GM19463 (cell line): ENCODE measurements around the gene TEKT2.

Source experiments
- ATAC-seq: cut with Tn5 transposase; IDR thresholded peaks from one replicate; pipeline ENCODE4 v1.9.1; 2021; ENCODE audit warnings: mild to moderate bottlenecking, moderate library complexity; ENCODE audit not compliant: unreplicated experiment

TEKT2 gene

GRCh38 chr1:36087233-36088123 lies 3.6 kb downstream of the TEKT2 start:
- ATAC-seq, result no peak

GRCh38 chr1:36088265-36088576 lies 4.3 kb downstream of the TEKT2 start:
- ATAC-seq, result peak; percentile 21

- peak; percentile 74 for ATAC-seq
Measured at GRCh38 chr1:36088577-36089392, 4.9 kb downstream of the TEKT2 start, which contains the start of gene ADPRS. ADPRS (plus strand) TSS chr1:36088892; CDS start chr1:36088905, 13 bp downstream.

- ATAC-seq, result no peak
Measured at GRCh38 chr1:36089393-36090121, 5.7 kb downstream of the TEKT2 start.

GRCh38 chr1:36091141-36091540 lies 7.2 kb downstream of the TEKT2 start:
- no peak for ATAC-seq

- ATAC-seq, result no peak
Measured at GRCh38 chr1:36091698-36092097, 7.8 kb downstream of the TEKT2 start.

- ATAC-seq, result no peak
Measured at GRCh38 chr1:36092166-36092797, 8.4 kb downstream of the TEKT2 start.

- ATAC-seq, result no peak
Measured at GRCh38 chr1:36092798-36093185, 8.9 kb downstream of the TEKT2 start.

- no peak for ATAC-seq
Measured at GRCh38 chr1:36093226-36093625, 9.3 kb downstream of the TEKT2 start.

GRCh38 chr1:36093929-36094328 lies 10.0 kb downstream of the TEKT2 start:
- no peak for ATAC-seq

GRCh38 chr1:36094621-36095061 lies 10.7 kb downstream of the TEKT2 start:
- ATAC-seq, result no peak

- ATAC-seq, result no peak
Measured at GRCh38 chr1:36095760-36096405, 12.0 kb downstream of the TEKT2 start.

GRCh38 chr1:36096500-36097432 lies 12.9 kb downstream of the TEKT2 start:
- no peak for ATAC-seq

GRCh38 chr1:36097693-36098585 lies 14.0 kb downstream of the TEKT2 start:
- ATAC-seq, result no peak

GRCh38 chr1:36098650-36099365 lies 14.9 kb downstream of the TEKT2 start:
- ATAC-seq, result no peak

- ATAC-seq, result no peak
Measured at GRCh38 chr1:36099681-36100341, 15.9 kb downstream of the TEKT2 start.

- no peak for ATAC-seq
Measured at GRCh38 chr1:36100376-36100775, 16.5 kb downstream of the TEKT2 start.
